ENCODE results near the gene SLC9A8.

SLC9A8 gene

GRCh38 chr20:49928411-49929141 lies 115.9 kb downstream of the SLC9A8 start:
- no peaks in the 10 kb centered on the region for H3K9me3 ChIP-seq (replicated peaks; ENCODE audit: insufficient read depth, low read length)
- peak overlapping the region; percentile 48; the same call in 1 of the 2 replicates for H3K4me2 ChIP-seq (ENCODE audit: low read depth, low read length)
- no peaks in the 10 kb centered on the region for H3K9me2 ChIP-seq (replicated peaks; ENCODE audit: insufficient read depth, low read length)
- no peaks in the 10 kb centered on the region for H3K4me1 ChIP-seq (ENCODE audit: low read length)
- H4K20me1 ChIP-seq (ENCODE audit: insufficient read depth, low read length): no peaks in the 10 kb centered on the region
- peak overlapping the region; percentile 44; the same call in 1 of the 2 replicates for H2AFZ ChIP-seq (ENCODE audit: low read length)
- H3K27ac ChIP-seq (ENCODE audit: low read length): no peak overlapping the region
- H3K4me3 ChIP-seq (ENCODE audit: low read length): no peak overlapping the region
- no peaks in the 10 kb centered on the region for H3F3A ChIP-seq (ENCODE audit: insufficient read depth, low read length)
- H3K79me2 ChIP-seq (ENCODE audit: low read length): no peaks in the 10 kb centered on the region
- H3K9ac ChIP-seq (ENCODE audit: low read length): no peak overlapping the region
- no peaks in the 10 kb centered on the region for H3K36me3 ChIP-seq (replicated peaks; ENCODE audit: insufficient read depth, low read length)
- DNase-seq: peak; percentile 80
- no peaks in the 10 kb centered on the region for H3K27me3 ChIP-seq (replicated peaks; ENCODE audit: insufficient read depth, low read length)
- TF ChIP-seq CTCF (IDR thresholded peaks at IDR 0.05; ENCODE audit: low read length): peak; percentile 88
- no peak for TF ChIP-seq EZH2phosphoT487 (IDR thresholded peaks at IDR 0.05; ENCODE audit: low read length)

- TF ChIP-seq EZH2phosphoT487 (IDR thresholded peaks at IDR 0.05; ENCODE audit: low read length) (no peak), CTCF (IDR thresholded peaks at IDR 0.05; ENCODE audit: low read length) (no peak), EZH2 (optimal IDR thresholded peaks at IDR 0.05; ENCODE audit: low read depth, low read length) (no peak)
- Histone ChIP-seq H3K4me2 (ENCODE audit: low read depth, low read length) (no peak overlapping the region), H4K20me1 (ENCODE audit: insufficient read depth, low read length) (no peaks in the 10 kb centered on the region), H3K36me3 (replicated peaks; ENCODE audit: insufficient read depth, low read length) (no peaks in the 10 kb centered on the region), H3K4me1 (ENCODE audit: low read length) (no peaks in the 10 kb centered on the region), H3K27me3 (replicated peaks; ENCODE audit: insufficient read depth, low read length) (no peaks in the 10 kb centered on the region), H3K9ac (ENCODE audit: low read length) (no peak overlapping the region), H3K4me3 (ENCODE audit: low read length) (no peak overlapping the region), H3K9me3 (replicated peaks; ENCODE audit: insufficient read depth, low read length) (no peaks in the 10 kb centered on the region), H2AFZ (ENCODE audit: low read length) (0 out of 2 replicates have a peak overlapping the region, but pooled peaks have one; percentile 44), H3K27ac (ENCODE audit: low read length) (no peak overlapping the region), H3K9me2 (replicated peaks; ENCODE audit: insufficient read depth, low read length) (no peaks in the 10 kb centered on the region), H3K79me2 (ENCODE audit: low read length) (no peaks in the 10 kb centered on the region), H3F3A (ENCODE audit: insufficient read depth, low read length) (peaks cover 1% of the 10 kb centered on the region; the same call in 1 of the 2 replicates)
- no peak for DNase-seq
These were observed 116.5 kb downstream of the SLC9A8 start for GRCh38 chr20:49929142-49929494.

GRCh38 chr20:49935746-49936152 lies 123.1 kb downstream of the SLC9A8 start:
- Histone ChIP-seq H3K9me3 (replicated peaks; ENCODE audit: insufficient read depth, low read length) (no peaks in the 10 kb centered on the region), H3K79me2 (ENCODE audit: low read length) (peaks cover 44% of the 10 kb centered on the region), H3K36me3 (replicated peaks; ENCODE audit: insufficient read depth, low read length) (no peaks in the 10 kb centered on the region), H4K20me1 (ENCODE audit: insufficient read depth, low read length) (no peaks in the 10 kb centered on the region), H3K9ac (ENCODE audit: low read length) (peak overlapping the region; percentile 62), H2AFZ (ENCODE audit: low read length) (peak overlapping the region; percentile 93), H3K27ac (ENCODE audit: low read length) (peak overlapping the region; percentile 63), H3K4me3 (ENCODE audit: low read length) (peak overlapping the region; percentile 60), H3K27me3 (replicated peaks; ENCODE audit: insufficient read depth, low read length) (no peaks in the 10 kb centered on the region), H3K4me2 (ENCODE audit: low read depth, low read length) (peak overlapping the region; percentile 69; the same call in 1 of the 2 replicates), H3K4me1 (ENCODE audit: low read length) (peaks cover 10% of the 10 kb centered on the region), H3F3A (ENCODE audit: insufficient read depth, low read length) (peaks cover 16% of the 10 kb centered on the region), H3K9me2 (replicated peaks; ENCODE audit: insufficient read depth, low read length) (no peaks in the 10 kb centered on the region)
- no peak for DNase-seq
- TF ChIP-seq EZH2 (optimal IDR thresholded peaks at IDR 0.05; ENCODE audit: low read depth, low read length): no peak
- no peak for TF ChIP-seq EZH2phosphoT487 (IDR thresholded peaks at IDR 0.05; ENCODE audit: low read length)
- no peak for TF ChIP-seq CTCF (IDR thresholded peaks at IDR 0.05; ENCODE audit: low read length)

Data from MM.1S (cell line).